Measurements from ENCODE around the gene GSG1L.

Gene GSG1L

DNA sequence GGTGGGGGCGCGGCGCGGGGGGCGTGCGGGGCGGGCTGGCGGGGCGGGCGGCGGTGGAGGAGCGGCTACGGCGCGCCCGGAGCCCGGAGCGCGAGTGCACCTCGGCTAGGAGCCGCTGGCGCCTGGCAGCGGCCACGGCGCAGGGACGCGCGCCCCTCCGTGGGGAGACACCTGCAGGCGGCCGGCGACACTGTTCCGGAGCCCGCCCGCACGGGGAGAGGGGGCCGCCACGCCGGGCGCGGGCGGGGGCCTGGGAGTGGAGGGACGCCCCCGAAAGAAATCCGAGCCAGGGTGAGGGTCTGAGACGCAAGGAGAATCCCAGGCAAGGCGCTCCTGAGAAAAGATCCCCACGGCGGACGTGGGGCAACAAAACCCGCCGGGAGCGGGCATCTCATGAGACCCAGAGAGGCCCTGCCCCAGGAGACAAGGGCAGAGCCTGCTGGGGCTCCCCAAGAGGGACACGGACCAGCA lies at the start of gene GSG1L:
TSS of gene GSG1L (minus strand) at position 124 of the 471 bp plus-strand sequence. CDS start 290 bp downstream, outside the sequence.
- DNase-seq, result no peak

DNA sequence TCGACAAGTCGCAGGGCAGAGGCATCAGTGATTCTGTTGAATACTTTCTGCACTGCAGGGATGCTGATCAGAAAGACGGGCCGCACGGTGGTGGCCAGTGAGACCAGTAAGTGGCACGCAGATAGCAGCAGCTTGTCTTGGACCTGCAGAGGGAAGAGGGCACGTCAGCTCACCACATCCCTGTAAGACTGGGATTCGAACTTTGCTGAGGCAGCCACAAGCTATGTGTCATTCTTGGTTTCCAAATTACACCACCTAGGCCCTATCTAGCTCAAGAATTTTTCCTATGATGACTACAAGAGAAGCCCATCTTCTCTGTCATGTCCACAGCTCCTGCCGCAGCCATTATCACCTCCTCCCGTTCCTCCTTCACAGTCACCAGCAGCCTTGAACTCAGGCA lies 49.4 kb upstream of the GSG1L start:
- no peak for DNase-seq

DNA sequence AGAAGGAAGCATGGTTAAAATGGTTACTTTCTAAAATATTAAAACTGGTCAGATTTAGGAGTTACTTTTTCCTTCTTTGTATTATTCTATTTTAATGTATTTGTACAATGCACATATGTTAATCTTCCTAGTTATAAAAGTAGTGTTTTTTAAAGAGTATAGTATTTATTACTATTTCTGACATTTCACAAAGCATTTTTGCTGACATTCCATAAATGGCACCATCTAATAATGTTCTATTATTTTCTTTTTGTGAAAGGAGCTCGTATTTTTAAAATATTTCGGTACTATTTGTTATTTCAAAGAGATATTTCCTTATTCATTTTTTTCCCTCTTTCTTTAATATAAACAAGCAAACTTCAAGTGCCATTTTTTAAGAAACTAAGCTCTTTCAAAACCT lies 47.5 kb upstream of the GSG1L start:
- DNase-seq, result no peak

DNA sequence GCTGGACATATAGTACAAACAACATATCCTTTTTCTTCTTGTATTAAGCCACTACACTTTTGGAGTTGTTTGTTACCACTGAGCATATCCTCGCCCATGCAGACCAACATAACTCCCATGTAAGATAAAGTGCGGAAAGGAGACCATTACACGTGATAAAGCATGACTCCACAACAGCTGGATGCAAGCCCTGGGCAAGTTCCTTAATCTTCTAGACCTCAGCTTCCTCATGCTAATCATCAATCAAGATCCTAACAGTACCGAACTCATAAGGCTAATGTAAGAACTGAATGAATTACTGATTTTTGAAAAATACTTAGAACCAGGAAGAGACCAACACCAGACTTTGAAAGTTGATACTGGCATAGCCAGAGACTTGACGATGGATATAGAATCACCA lies 47.0 kb upstream of the GSG1L start:
- no peak for DNase-seq

DNA sequence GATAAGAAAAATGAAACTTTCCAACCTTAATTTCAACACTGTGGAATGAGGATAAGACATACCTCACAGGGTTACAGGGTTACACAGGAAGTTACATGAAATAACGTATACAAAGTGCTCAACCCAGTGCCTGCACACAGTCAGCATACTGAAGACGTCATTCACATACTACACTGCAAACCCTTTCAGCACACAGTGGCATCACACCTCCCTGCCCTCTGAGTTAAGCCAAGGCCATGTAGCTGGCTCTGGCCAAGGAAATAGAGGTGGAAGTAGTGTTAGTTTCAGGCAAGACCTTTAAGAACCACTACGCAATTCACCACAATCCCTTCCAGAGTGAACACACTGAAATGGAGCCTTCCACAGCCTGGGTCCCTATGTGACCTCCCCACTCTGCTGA lies 46.6 kb upstream of the GSG1L start:
- DNase-seq, result no peak

DNA sequence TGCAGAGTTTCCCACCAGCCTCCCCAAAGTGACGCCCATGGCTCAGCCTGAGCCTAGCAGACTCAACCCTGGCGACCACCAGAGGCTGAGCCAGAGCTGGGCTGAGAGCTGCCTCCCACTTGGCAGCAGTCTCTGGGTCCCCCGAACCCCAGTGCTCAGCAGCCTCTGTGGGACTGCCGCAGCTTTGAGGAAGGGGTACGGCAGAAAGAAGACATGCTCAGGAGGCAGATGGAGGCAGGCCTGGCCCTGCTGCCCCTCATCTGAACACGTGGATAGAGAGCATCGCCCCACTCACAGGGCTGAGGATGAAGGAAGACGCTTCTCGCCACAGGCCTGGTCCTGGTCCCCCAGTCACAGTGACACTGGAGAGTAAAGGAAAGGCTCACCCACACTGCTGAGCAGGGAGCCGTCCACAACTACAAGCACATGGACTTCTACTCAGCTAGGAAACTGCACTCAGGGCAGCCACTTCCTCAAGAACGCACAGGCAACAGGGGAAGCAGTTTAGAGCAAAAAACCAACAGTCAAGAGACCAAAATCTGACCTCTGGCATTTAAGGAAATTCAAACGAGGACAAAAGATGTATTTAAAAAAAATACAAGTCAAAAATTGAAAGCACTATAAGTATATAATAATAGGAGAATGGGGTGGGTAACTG lies 45.2 kb upstream of the GSG1L start:
- no peak for DNase-seq

DNA sequence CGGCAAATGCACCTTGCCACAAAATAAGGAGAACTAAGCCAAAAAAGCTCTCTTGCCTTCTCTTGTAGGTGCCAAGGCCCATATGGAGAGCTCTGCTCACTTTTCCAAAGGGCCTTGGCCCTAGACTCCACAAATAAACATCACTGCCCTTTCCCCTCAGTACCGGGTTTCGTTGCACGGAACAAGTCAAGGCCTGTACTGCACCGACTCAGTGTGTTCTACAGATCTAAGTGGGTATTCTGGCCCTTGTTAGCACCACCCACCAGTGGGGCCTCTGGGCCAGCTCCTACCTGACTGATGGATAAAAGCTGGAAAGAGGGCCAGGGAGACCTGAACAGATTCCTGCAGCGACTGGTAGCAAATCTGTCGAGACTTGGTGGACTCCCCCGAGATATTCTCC lies 43.7 kb upstream of the GSG1L start:
- no peak for DNase-seq

DNA sequence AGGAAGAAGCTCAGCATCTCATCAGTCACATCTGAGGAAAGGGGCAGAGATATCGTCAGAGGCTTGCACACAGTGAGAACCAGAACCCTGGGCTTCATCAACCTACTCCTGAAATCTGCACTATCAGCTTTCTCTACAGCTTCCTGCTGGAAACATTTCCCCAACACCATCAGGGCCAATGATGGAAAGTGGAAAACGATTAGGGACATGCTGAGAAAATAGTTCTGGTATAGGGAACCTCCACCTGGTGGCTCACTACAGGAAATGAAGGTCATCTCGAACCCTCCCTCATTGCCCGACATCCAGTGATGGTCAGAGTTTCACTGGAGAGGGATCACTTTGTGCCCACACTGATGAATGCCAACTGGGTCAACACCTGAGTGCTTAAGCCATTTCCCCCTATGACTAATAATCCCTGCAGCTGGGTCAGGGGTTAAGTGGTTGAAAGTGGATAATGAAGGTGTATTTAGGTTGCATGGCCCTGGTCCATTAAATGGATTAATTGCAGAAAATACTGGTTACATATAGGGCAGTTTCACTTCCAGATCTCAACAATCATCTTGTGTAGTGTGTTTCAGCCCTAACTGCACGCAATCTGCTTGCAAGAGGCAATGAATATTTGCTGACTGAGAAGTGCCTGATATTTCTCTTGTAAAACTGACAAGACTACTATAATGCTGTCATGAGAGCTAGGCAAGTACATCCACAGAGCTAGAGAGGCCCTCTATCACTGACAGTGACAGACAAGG lies 43.1 kb upstream of the GSG1L start:
- DNase-seq, result no peak

DNA sequence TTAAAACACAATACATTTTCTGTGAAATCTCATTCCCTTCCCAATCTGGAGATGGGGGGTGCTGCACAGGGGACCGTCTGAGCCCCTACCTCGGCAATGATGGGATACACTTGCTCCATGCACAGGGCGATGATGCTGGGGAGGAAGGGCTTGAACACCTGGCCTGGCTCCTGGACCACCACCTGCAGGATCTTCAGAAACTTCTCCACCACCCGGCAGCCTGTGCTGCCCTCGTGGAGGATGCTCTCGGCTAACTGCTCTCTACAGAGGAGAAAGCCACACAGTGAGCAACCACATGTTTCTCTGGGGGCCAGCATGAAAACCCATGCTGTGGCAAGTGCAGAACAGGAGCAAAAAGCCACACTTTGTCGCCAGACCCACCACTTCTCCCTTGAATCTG lies 42.4 kb upstream of the GSG1L start:
- DNase-seq, result no peak

DNA sequence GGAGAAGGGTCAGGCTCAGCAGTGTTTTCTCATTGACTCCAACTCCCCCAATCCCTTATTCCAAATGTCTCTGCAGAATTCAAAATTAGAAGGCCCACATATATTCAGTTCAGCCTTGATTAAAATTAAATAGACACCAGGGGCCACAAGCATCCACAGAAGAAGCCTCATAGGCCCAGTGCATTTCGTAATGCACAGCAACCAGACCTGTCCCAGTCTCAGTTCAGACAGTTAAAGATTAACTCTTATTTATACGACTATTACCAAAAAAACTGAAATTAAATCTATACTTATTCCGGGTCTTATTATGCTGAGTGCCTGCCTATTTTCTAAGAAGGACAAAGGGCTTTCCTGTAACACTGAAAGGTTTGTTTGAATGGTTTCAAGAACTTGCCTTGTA lies 41.8 kb upstream of the GSG1L start:
- DNase-seq, result no peak

DNA sequence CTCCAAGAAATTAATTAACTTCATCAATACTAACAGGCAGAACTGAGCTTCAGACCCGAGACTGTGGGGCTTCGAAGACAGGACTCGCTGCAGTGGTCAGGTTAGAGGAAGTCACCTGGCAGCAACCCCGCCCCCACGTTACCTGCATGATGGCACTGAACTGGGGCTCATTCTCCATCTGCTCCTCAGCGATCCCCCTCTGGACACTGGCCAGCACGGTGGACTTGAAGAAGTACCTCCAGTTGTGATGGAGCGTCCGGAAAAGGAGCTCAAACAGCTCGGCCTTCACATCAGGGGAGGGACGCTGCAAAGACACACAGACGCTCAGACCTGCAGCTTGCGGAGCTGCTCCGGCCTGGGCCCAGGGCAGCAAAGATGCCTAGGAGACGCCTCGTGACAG lies 40.9 kb upstream of the GSG1L start:
- DNase-seq, result no peak

DNA sequence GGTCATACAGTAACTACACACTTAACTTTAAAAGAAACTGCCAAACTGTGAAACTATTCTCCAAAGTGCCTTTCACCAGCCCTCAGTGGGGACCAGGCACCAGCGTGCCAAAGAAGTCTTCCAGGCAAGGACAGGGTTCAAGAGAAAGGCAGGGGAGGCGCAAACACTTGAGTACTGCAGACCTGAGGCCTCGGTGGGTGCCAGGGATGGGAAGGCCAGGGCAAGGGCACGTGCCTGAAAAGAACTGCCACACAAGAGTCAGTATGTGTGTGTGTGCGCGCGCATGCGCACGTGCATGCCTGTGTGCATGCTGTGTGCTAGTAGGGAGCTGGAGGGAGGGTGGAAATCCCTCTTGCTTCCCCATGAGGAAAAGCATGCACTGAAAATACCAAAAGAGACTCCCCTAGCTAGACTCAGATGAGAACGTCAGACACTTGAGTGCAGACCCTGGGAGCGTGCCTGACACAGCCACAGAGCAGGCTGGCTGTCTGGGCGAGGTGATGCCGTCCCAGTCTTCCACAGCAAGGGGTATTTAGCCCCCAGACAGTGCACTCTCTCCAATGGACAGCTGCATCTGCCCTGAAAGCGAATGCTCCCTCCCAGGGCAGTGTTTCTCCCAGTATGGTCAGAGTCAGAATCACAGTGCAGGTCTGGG lies 40.1 kb upstream of the GSG1L start:
- no peak for DNase-seq

DNA sequence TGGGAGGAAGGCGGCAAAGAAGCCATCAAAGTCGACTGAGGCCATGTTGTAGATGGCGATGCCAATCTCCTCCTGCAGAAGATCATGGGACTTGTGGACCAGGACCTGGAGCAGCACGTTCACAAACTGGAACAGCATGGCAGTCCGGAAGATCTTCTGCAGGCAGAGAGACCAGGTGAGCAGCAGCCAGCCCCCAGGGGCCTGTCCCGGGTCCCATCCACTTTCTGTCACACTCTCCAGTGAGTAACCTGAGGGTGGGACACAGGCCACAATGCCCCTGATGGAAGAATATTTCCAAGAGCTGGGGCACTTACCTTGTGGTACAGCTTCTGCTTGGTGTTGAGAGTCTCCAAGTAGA lies 38.0 kb upstream of the GSG1L start:
- DNase-seq, result no peak

DNA sequence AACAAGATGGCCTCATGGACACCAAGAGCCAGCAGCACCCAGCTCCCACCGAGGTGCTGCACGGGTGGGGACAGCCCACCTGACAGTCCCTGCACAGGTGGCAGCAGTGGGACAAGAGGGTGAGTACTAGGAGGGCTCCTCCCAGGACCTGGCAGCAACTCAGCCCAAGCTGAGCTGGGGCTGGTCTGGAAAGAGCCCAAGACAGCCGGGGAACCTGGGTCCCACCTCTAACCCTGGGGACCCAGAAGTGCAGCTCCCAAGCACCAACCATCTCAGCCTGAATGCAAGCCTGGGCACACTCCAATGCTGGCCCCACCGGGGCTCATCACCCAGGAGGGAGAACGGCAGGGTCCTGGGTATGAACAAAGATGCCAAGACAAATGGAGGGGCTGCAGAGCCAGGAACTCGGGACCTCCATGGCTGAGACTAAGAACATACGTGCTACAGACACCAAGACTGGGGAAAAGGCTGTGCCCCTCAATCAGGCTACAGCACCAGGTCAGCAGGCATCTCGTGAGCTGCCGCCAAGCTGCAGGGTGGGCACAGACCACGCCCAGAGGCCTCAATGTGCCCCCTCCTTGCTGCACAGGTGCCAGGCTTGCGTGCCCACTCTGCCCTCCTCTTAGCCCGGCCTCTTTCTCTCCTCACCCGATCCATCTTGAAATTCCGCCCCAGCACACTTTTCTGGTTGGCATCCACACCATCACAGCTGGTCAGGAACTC lies 37.5 kb upstream of the GSG1L start:
- no peak for DNase-seq

DNA sequence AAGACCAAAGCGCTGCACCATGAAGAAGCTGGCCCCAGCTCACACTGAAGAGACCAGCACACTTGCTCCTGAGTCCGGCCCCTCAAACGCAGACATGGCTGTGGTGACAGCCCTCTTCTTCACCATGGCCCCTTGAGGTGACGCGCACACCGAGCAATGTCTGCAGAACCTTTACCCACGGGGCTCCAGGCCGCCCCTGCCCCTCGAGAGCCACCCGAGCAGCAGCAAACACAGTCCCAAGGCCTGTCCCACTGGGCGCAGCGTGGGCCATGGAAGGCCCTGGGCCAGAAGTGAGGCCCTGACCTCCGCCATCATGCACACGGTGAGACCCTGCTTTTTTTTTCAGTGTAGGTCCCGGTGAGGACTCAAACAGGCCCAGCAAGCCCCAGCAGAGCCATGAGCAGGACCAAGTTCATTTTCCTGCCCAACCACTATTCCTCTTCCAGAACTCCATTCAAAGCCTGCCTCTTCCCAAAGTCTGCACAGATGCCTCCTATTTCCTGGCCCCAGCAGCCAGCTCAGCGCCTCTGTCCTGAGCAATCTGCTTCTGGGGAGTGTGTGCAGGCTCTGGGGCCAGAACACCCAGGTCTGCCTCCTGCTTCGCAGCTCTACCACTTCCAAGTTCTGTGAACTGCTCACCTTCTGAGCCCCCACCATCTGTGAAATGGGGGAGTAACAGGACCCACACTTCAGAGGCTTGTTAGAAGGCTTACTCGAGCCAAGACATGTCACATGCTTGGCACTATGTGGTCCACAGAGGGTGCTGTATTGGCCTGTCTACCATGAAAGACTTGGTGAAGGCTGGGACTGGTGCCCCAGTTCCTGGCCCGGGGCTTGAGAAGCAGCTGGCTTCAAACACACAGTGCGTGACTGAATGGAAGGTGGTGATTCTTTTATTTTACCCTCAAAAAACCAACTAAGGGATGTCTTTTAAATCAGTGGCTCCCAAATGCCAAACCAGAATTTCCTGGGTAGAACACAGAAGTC lies 35.7 kb upstream of the GSG1L start:
- no peak for DNase-seq

DNA sequence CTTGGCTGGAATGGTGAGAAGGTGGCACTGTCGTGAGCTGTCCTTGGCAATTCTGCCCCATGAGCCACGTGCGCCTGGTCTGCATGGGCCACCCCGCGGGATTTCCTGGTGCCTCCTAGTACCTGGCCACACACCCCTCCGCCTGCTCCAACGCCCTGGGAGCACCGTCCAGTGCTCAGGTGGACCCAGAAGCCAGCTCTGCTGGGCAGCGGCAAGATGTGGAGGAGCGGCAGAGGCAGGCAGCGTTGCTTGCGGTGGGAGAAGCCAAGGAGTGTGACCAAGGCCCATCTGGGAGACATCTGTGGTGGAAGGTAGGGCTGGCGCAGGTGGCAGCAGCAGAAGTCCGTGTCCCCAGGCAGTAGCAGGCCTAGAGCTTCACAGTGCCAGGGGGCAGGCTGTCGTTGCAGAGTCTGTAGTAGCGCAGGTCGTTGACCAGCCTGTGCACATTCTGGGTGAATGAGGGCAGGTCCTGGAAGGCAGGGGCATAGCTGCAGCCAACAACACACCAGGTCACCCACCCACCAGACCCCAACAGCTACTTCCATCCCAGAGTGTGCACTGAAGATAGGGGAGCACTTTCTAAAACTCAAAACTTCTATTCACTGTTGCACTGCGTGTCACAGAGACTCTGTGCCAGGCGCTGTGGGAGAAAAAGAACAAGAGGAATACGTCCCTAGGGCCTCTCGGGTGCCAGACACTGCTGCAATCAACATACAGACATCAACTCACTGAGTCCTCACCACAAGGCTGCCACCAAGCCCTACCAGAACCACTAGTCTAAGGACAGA lies 34.9 kb upstream of the GSG1L start:
- no peak for DNase-seq

DNA sequence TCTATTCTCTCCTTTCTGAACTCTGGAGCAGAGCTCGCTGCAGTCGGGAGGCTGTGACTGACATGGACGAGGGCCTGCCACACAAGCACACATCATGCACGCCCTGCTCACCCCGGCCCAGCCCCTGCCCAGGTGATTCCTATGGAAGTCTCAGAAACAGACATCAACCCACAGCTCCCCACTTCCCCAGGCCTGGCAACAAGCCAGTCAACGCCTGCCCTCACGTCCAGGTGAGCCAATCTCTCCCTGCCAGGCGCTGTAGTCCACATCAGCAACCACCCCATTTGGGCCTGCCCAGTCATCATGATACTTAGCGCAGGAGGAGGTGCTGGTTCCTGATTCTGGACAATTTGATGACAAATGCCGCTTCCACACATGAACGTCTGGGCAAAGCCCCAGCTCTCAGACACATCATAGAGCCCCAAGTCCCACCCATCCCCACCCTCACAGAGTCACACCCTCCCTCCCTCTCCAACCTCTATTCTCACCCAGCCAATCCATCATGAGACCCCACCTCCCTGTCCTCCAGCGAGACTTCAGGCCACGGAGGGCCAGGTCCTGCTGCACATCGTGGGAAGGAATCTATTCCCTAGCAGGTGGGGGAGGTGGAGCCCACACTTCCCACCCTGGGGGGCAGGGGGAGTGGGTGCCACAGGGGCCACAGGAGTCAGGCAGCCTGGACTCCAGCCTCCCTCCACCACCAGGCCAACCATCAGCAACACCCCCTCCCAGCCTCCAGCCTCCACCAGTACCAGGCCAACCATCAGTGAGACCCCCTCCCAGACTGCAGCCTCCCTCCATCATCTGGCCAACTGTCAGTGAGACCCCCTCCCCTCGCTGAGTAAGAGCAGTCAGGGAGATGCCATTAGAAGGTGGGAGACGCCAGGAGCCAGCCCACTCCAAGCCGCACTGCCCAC lies 33.7 kb upstream of the GSG1L start:
- no peak for DNase-seq

DNA sequence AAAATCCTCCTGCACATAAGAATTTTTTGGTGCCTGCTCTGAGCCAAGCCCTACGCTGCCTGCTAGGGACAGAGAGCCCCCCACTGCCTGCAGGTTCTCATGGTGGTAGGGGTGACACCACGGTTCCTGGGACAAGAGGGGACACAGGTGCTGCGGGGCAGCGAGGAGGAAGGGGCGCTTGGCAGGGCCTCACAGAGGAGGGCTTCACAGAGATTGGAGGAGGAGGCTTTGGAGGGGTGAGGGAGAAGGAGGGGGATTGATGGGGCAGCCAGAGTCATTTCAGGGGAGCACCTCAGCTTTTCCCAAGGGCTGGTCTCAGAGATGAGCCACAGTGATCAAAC lies 29.8 kb upstream of the GSG1L start:
- no peak for DNase-seq

DNA sequence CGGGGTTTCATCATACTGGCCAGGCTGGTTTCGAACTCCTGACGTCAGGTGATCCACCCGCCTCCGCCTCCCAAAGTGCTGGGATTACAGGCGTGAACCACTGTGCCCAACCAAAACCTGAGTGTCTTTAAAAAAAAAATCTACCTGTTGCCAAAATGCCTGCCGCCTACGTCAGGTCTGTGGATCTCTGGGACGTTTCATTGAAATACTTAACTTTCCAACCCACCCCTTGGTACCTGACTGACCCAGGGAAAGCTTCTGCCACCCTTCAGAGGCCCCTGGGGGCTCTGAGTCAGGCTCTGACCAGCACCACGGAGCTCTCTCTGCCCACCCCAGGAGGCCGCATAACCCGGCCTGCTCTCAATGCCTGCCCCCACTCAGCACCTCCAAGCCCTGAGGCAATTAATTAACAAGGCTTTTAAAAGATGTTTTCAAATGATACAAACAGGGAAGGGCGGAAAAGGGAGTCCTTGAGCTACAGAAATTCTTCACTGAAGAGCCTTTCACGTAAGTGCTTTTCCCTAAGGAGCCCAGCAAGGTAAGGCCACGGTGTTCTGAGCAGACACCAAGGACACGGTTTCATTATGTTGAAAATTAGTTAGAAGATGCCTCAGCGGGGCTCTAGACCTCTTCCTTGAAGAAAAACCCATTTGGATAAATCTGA lies 29.3 kb upstream of the GSG1L start:
- no peak for DNase-seq

DNA sequence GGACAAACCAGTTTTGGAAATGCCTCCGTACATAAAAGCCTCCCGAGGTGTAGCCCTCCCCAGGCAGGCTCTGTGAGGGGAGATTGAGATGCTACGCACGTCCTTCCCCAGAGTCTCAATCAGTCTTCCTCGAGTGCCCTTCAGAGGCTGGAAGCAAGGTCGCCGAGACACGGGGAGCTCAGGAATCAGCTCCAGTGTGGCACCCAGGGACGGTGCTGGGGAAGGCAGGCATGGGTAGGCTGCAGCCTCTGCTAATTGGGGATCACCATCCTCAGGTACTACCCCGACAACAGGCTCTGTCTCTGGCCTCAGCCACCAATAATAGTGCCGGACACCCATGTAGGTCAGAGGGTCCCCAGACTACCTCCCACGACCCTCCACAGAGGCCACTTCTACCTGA lies 28.1 kb upstream of the GSG1L start:
- no peak for DNase-seq

All from DMS 273 treated with DMSO at 0.1 percent for 48 hours (cell line).